ENCODE measurements around the gene PSMA7. TPM values are rescaled to one million over a fixed set of nuclear protein-coding genes. Genes with fewer than 3 reads are reported as not detected.

Gene PSMA7
- total and polyA plus RNA-seq, 7 donors = 192 to 388 (median 309) TPM

- no peaks in the 10 kb centered on the region for H3K27me3 ChIP-seq
- no peak overlapping the region for H3K4me3 ChIP-seq
- intact Hi-C loops (cut with DNase I) = no loop called here
- H3K9me3 ChIP-seq = no peaks in the 10 kb centered on the region
- peaks cover 5 to 80% (median 32%) of the 10 kb centered on the region in 4 donors for H3K36me3 ChIP-seq
- 90 to 91% methylated on average over 6 of the region's 6 CpGs for WGBS, 2 donors
- no peaks in the 10 kb centered on the region for H3K4me1 ChIP-seq
- H3K27ac ChIP-seq = no peak overlapping the region
- TF ChIP-seq POLR2AphosphoS5 (IDR thresholded peaks at IDR 0.05) (no peak), EP300 (IDR thresholded peaks at IDR 0.05) (no peak), CTCF (IDR thresholded peaks at IDR 0.05) (no peak), POLR2A (IDR thresholded peaks at IDR 0.05) (no peak)
- no peak for DNase-seq
Measured at GRCh38 chr20:62167474-62167873, 24.3 kb upstream of the PSMA7 start.

- no peak overlapping the region for H3K4me3 ChIP-seq
- H3K36me3 ChIP-seq = peaks cover 5 to 92% (median 31%) of the 10 kb centered on the region in 4 donors
- no peak overlapping the region for H3K27ac ChIP-seq
- DNase-seq = no peak
- 88 to 94% methylated on average over 25 of the region's 25 CpGs for WGBS, 2 donors
- intact Hi-C loops (cut with DNase I) = no loop called here
- H3K27me3 ChIP-seq = no peaks in the 10 kb centered on the region
- no peak for TF ChIP-seq EP300 (IDR thresholded peaks at IDR 0.05)
- TF ChIP-seq POLR2A (IDR thresholded peaks at IDR 0.05) = no peak
- TF ChIP-seq CTCF (IDR thresholded peaks at IDR 0.05) = no peak
- TF ChIP-seq POLR2AphosphoS5 (IDR thresholded peaks at IDR 0.05) = no peak
- no peaks in the 10 kb centered on the region for H3K9me3 ChIP-seq
- H3K4me1 ChIP-seq = no peaks in the 10 kb centered on the region
Measured at GRCh38 chr20:62165762-62166399, 22.7 kb upstream of the PSMA7 start.

GRCh38 chr20:62164879-62165761 is 21.9 kb upstream of the PSMA7 start:
- intact Hi-C loops (cut with DNase I) = no loop called here
- H3K4me3 ChIP-seq = no peak overlapping the region
- H3K27ac ChIP-seq = no peak overlapping the region
- TF ChIP-seq POLR2A (IDR thresholded peaks at IDR 0.05) = no peak
- TF ChIP-seq CTCF (IDR thresholded peaks at IDR 0.05) = no peak
- no peak for TF ChIP-seq EP300 (IDR thresholded peaks at IDR 0.05)
- TF ChIP-seq POLR2AphosphoS5 (IDR thresholded peaks at IDR 0.05) = no peak
- peaks cover 5 to 98% (median 34%) of the 10 kb centered on the region in 4 donors for H3K36me3 ChIP-seq
- WGBS, 2 donors = 97% methylated on average over 41 of the region's 41 CpGs
- H3K4me1 ChIP-seq = no peaks in the 10 kb centered on the region
- H3K9me3 ChIP-seq = no peaks in the 10 kb centered on the region
- H3K27me3 ChIP-seq = no peaks in the 10 kb centered on the region
- DNase-seq = no peak

- no peak for DNase-seq
- 89 to 93% methylated on average over 29 of the region's 29 CpGs for WGBS, 2 donors
- intact Hi-C loops (cut with DNase I) = no loop called here
- H3K27me3 ChIP-seq = no peaks in the 10 kb centered on the region
- H3K9me3 ChIP-seq = no peaks in the 10 kb centered on the region
- H3K36me3 ChIP-seq = peaks cover 5 to 88% (median 34%) of the 10 kb centered on the region in 4 donors
- no peak overlapping the region for H3K4me3 ChIP-seq
- H3K4me1 ChIP-seq = no peaks in the 10 kb centered on the region
- H3K27ac ChIP-seq = no peak overlapping the region
- TF ChIP-seq EP300 (IDR thresholded peaks at IDR 0.05) = no peak
- no peak for TF ChIP-seq POLR2A (IDR thresholded peaks at IDR 0.05)
- no peak for TF ChIP-seq CTCF (IDR thresholded peaks at IDR 0.05)
- TF ChIP-seq POLR2AphosphoS5 (IDR thresholded peaks at IDR 0.05) = no peak
Measured at GRCh38 chr20:62163986-62164762, 21.0 kb upstream of the PSMA7 start.

Data from sigmoid colon (tissue), 7 donors.